A549 (cell line): ENCODE measurements around the gene COPS7A.

Experiments used
- BHLHE40 ChIP-seq: IDR thresholded peaks from 2 replicates; pipeline ENCODE4 v1.6.1; 2012; ENCODE audit warnings: low read depth, low read length, inconsistent platforms
- CEBPB ChIP-seq, 2 experiments: fragments of >200 bp in 1 of 2; sonication (Bioruptor Twin) in 1 of 2; formaldehyde crosslinking in 1 of 2; IDR thresholded peaks; 2 replicates each; pipeline ENCODE4 v1.6.1; 2012 to 2016
- CTCF ChIP-seq: fragments of >200 bp; sonication (Bioruptor Twin); formaldehyde crosslinking; IDR thresholded peaks from 3 replicates; pipeline ENCODE4 v1.5.1; 2016
- HMGXB4 ChIP-seq: fragments of 250-450 bp; sonication (Bioruptor Pico); IDR thresholded peaks from 2 replicates; pipeline ENCODE4 v1.5.0; 2021; ENCODE audit warnings: mild to moderate bottlenecking, moderate library complexity, borderline replicate concordance
- MAX ChIP-seq: IDR thresholded peaks from 2 replicates; pipeline ENCODE4 v1.6.1; 2012
- POLR2A ChIP-seq: IDR thresholded peaks from 2 replicates; pipeline ENCODE4 v1.6.1; 2012; ENCODE audit warnings: mild to moderate bottlenecking, low read length
- RARB ChIP-seq: fragments of 250-450 bp; sonication (Bioruptor Pico); IDR thresholded peaks from 2 replicates; pipeline ENCODE4 v1.8.0; 2021; ENCODE audit warnings: mild to moderate bottlenecking, moderate library complexity
- USF2 ChIP-seq: fragments of 450-650 bp; IDR thresholded peaks from 2 replicates; pipeline ENCODE4 v1.6.1; 2014; ENCODE audit warnings: antibody characterized with exemption

DNA sequence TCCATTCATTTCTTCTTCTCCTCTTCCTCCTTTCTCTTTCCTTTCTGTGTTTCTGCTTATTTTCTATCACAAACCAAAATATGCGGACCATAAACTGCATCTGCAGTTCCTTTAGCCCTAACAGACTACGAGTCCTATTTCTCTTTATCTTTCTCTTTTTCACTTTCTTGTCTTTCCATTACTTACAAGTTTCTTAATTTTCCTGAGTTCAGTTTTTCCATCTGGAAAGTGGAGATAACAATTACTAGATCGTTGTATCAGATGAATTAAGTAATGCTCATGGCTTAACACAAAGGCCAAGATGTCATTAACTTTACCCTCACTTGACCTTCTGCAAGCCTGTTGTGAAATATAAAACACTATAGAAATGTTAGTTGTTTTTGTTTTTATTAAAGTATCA is 983 bp upstream of the COPS7A start:
- TF ChIP-seq HMGXB4 (CRISPR knock-in tag) (no peak), CEBPB (IDR thresholded peaks at IDR 0.05) (no peak), BHLHE40 (no peak), CTCF (no peak), MAX (no peak), USF2 (no peak), POLR2A (no peak), RARB (CRISPR knock-in tag) (no peak)
